Activated T-cell treated with anti-CD3 and anti-CD28 coated beads, Interleukin-2, amount 50 U/mL, for 24 hours (primary cell): ENCODE data around the gene UTS2.

Source experiments
- DNase-seq: peaks from one replicate; pipeline ENCODE4 v3.0.0-alpha.2; 2020
- H3K27ac Mint-ChIP-seq: 2 replicates; pipeline ENCODE4 v1.8.0; 2020; ENCODE audit warnings: mild to moderate bottlenecking, mixed read lengths
- H3K27me3 Mint-ChIP-seq: 2 replicates; pipeline ENCODE4 v1.8.0; 2020; ENCODE audit warnings: mixed read lengths
- H3K36me3 Mint-ChIP-seq: 2 replicates; pipeline ENCODE4 v1.8.0; 2020; ENCODE audit warnings: low read depth, mixed read lengths
- H3K4me1 Mint-ChIP-seq: 2 replicates; pipeline ENCODE4 v1.8.0; 2020; ENCODE audit warnings: low read depth, mixed read lengths
- H3K4me3 Mint-ChIP-seq: 2 replicates; pipeline ENCODE4 v1.8.0; 2020; ENCODE audit warnings: mild to moderate bottlenecking, moderate library complexity, mixed read lengths
- H3K9me3 Mint-ChIP-seq: 2 replicates; pipeline ENCODE4 v1.8.0; 2020; ENCODE audit warnings: mixed read lengths

Gene UTS2

DNA sequence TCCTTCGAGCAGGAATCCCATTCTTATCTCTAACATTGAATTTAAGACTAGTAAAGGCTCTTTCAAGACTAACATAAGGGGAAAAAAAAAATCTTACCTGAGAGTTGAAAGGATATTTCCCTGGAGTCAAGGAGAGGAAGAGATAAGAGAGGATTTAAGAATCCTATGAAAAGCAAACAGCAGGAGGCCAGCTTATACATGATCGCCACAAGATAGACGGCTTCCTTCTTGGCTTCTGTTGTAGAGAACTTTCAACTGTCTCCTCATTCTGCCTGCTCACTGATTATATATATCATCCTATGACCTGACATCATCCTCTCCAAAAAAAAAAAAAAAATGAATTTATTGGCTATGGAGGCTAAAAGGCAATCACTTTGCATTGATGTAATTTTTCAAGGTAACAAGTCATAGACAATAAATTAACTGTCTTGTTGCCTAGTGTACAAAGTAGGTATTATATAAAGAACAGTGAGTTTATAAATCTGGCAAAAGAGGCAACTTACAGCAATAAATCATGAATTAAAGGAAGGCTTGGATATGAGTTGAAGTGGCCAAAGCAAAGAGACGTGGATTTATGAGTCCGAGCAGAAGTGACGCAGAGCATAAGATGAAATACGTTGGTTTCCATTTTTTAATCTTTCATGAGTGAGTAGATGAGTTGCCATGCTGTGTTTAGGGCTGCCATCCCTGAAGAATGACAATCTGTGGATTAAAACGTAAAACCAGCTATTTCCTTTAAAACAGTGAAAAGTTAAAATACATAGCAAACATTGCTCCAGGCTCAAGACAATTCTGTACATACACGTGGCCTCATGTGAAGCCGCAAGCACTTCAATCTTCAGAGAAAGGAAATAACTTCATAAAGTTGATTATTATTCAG lies at the start of gene UTS2:
Gene UTS2, minus strand, starts transcription at position 262 of the 880 bp plus-strand sequence. Its CDS starts 62 bp downstream, at position 200.
- no peaks in the 10 kb centered on the region for H3K36me3 Mint-ChIP-seq
- peaks cover 2% of the 10 kb centered on the region for H3K4me1 Mint-ChIP-seq
- no peak within 1 kb of the TSS for H3K27ac Mint-ChIP-seq
- no peaks in the 10 kb centered on the region for H3K9me3 Mint-ChIP-seq
- peaks cover 10% of the 10 kb centered on the region for H3K27me3 Mint-ChIP-seq
- no peak for DNase-seq
- no peak within 1 kb of the TSS for H3K4me3 Mint-ChIP-seq

- H3K4me1 Mint-ChIP-seq = peaks cover 15% of the 10 kb centered on the region
Measured at GRCh38 chr1:7899741-7900140, 46.9 kb upstream of the UTS2 start.

GRCh38 chr1:7898962-7899361 lies 46.1 kb upstream of the UTS2 start:
- H3K27me3 Mint-ChIP-seq = no peaks in the 10 kb centered on the region
- H3K9me3 Mint-ChIP-seq = no peaks in the 10 kb centered on the region
- DNase-seq = no peak
- H3K27ac Mint-ChIP-seq = no peak overlapping the region
- H3K36me3 Mint-ChIP-seq = no peaks in the 10 kb centered on the region
- H3K4me1 Mint-ChIP-seq = peaks cover 15% of the 10 kb centered on the region
- no peak overlapping the region for H3K4me3 Mint-ChIP-seq

More at GRCh38 chr1:7899741-7900140, 46.9 kb upstream of the UTS2 start:
- Mint-ChIP-seq H3K36me3 (no peaks in the 10 kb centered on the region), H3K4me3 (no peak overlapping the region), H3K27ac (peak overlapping the region; percentile 33), H3K27me3 (no peaks in the 10 kb centered on the region), H3K9me3 (no peaks in the 10 kb centered on the region)
- no peak for DNase-seq

DNA sequence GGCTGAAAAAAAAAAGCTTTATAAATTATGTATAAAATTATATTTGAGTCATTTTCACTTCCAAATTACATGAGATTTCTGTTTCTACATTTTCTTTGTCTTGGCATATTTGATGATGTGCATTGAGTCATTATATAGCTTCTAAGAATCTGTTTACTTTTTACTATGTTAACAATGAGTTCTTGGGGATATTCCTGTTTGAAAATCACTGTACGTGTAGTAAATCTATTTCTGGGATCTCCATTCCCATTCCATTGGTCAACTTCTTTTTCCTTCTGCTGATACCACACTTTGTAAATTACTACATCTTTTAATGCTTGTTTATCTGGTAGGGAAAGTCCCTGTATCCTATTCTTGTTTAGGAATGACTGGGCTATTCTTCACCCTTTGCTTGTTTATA lies 44.1 kb upstream of the UTS2 start:
- H3K27me3 Mint-ChIP-seq = no peaks in the 10 kb centered on the region
- H3K4me3 Mint-ChIP-seq = no peak overlapping the region
- H3K4me1 Mint-ChIP-seq = peaks cover 10% of the 10 kb centered on the region
- H3K36me3 Mint-ChIP-seq = no peaks in the 10 kb centered on the region
- DNase-seq = no peak
- H3K27ac Mint-ChIP-seq = no peak overlapping the region
- no peaks in the 10 kb centered on the region for H3K9me3 Mint-ChIP-seq

DNA sequence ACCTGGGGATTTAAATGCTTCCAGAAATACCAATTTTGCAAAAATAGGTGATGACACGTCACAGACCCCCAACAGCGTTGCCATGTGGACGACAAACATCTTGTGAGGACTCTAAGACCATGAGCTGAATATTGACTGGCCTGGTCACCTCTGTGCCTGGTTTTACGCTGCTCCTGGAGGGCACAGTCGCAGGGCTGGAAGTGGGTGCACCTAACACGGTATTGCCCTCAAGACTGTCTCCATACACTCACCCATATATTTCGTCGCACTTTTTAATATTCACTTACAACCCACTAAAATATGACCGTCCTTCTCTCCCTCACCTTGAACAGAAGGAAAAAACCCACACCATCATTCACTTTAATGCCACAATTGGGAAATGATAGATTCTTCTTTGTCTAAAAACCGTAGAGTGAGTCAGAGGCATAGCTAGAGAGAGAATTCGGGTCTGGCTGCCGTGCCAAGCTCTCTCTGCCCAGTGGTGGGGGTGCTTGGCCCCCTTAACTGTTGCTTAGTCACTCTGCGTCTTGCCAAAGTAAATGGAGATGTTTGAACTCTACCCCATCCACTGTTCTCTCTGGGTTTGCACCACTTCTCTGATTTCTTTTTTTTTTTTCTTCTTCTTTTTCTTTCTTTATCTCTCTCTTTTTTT lies 40.8 kb upstream of the UTS2 start:
- no peak for DNase-seq
- peaks cover 3% of the 10 kb centered on the region for H3K27me3 Mint-ChIP-seq
- H3K9me3 Mint-ChIP-seq = no peaks in the 10 kb centered on the region
- H3K4me3 Mint-ChIP-seq = no peak overlapping the region
- no peak overlapping the region for H3K27ac Mint-ChIP-seq
- H3K36me3 Mint-ChIP-seq = no peaks in the 10 kb centered on the region
- peaks cover 2% of the 10 kb centered on the region for H3K4me1 Mint-ChIP-seq

DNA sequence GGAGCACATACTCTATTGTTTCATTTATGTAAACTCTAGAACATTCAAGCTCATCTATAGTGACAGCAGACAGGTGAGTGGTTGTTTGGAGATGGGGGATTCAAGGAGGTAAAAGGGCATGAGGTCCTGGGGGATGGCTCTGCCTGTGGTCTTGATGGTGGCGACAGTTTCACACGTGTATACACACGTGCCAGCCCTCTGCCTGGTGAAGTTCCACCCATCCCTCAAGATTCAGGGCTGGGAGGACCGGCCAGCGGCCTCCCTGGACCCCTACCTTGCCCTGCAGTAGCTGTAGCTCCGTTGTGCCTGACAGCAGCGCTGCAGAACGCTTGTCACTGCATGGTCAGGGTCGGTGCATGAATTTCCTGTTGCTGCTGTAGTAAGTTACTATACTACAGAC lies 38.9 kb upstream of the UTS2 start:
- H3K4me1 Mint-ChIP-seq = peaks cover 2% of the 10 kb centered on the region
- no peaks in the 10 kb centered on the region for H3K36me3 Mint-ChIP-seq
- no peaks in the 10 kb centered on the region for H3K9me3 Mint-ChIP-seq
- peaks cover 17% of the 10 kb centered on the region for H3K27me3 Mint-ChIP-seq
- no peak for DNase-seq
- H3K27ac Mint-ChIP-seq = no peak overlapping the region
- no peak overlapping the region for H3K4me3 Mint-ChIP-seq

GRCh38 chr1:7890853-7891252 lies 38.0 kb upstream of the UTS2 start:
- Mint-ChIP-seq H3K27me3 (peaks cover 25% of the 10 kb centered on the region), H3K36me3 (no peaks in the 10 kb centered on the region), H3K9me3 (no peaks in the 10 kb centered on the region), H3K4me1 (peaks cover 2% of the 10 kb centered on the region), H3K27ac (no peak overlapping the region), H3K4me3 (no peak overlapping the region)
- no peak for DNase-seq

DNA sequence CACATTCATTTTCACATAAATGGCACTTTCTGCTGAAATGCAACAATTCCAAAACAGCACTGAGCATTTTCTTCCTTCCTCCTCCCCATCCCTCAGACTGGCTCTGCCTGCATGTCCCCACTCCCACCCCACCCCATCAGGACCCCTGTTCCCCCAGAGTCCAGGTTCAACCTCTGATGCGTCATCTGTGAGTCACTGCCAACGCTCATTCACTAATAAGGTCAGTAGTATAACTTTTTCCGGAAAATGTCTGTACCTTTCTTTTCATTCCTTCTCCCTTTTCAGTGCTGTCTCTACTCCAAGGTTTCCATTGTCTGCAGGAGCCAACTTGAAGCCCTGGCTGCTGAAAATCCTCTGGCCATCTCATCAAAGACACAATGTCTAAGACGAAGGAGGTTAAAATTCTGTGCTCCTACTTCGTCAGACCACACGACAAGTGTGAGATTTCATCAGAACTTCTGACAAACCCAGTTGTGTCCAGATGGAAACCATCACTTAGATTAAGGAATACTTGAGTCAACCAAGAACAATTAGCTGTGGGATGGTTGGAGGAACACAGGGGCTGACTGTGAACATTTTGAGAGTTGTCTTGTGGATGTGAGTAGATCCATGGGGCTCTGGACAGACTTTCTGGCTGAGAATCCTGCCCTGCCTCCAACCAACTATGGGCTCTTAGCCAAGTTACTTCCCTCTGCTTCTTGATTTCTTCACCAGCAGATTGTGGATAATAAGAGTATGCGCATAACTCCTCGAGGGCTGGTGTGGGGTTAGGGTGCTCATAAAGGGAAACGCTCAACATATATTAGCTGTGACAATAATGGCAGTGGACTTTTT lies 35.6 kb upstream of the UTS2 start:
- Mint-ChIP-seq H3K4me1 (peaks cover 2% of the 10 kb centered on the region), H3K9me3 (no peaks in the 10 kb centered on the region), H3K27ac (no peak overlapping the region), H3K4me3 (no peak overlapping the region), H3K27me3 (peaks cover 40% of the 10 kb centered on the region), H3K36me3 (no peaks in the 10 kb centered on the region)
- no peak for DNase-seq

GRCh38 chr1:7886405-7886745 lies 33.5 kb upstream of the UTS2 start:
- no peak overlapping the region for H3K27ac Mint-ChIP-seq

DNA sequence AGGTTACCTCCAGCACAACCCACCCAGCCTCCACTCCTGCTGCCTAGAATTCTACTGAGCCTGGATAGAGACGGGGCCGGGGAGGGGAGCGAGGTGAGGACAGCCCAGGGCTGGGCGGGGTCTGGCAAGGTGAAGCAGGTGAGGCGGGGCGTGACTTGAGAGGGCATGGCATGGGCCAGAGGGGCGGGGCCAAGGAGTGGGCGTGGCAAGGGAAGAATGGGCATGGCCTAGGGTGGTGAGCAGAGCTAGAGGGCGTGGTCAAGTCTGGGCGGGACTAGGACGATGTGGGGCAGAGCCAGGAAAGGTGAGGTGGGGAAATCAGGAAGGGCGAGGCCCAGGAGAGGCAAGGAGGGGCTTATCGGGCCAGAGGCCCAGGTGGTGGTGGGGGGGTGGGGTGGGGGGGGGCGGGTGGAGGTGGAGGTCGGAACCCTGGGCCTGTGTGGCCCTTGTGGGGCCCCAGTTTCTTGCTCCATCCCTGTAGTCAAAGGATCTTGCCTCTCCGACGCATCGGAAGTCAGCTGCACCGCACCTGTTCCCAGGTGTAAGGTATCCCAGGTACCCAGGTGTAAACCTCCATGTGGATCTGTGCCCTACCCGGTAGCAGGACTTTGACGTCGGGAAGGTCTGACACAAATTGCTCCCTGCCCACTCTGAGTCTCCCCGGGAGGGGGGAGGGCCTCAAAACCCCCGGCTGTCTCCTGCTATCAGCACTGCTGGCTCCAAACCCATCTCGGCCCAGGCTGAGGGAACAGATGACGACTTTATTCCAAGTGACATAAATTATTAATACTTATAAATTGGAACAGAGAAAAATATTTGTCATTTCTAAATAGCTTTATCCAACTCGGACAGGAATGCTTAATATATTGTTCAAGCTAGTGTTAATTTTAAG lies 32.9 kb upstream of the UTS2 start:
- Mint-ChIP-seq H3K9me3 (no peaks in the 10 kb centered on the region), H3K4me1 (peaks cover 2% of the 10 kb centered on the region), H3K36me3 (no peaks in the 10 kb centered on the region), H3K27ac (no peak overlapping the region), H3K4me3 (no peak overlapping the region), H3K27me3 (peaks cover 40% of the 10 kb centered on the region)
- peak; percentile 46 for DNase-seq

More at GRCh38 chr1:7886405-7886745, 33.5 kb upstream of the UTS2 start:
- H3K27me3 Mint-ChIP-seq = peaks cover 40% of the 10 kb centered on the region
- no peak overlapping the region for H3K4me3 Mint-ChIP-seq
- no peak for DNase-seq
- H3K9me3 Mint-ChIP-seq = no peaks in the 10 kb centered on the region
- H3K36me3 Mint-ChIP-seq = no peaks in the 10 kb centered on the region
- peaks cover 2% of the 10 kb centered on the region for H3K4me1 Mint-ChIP-seq

DNA sequence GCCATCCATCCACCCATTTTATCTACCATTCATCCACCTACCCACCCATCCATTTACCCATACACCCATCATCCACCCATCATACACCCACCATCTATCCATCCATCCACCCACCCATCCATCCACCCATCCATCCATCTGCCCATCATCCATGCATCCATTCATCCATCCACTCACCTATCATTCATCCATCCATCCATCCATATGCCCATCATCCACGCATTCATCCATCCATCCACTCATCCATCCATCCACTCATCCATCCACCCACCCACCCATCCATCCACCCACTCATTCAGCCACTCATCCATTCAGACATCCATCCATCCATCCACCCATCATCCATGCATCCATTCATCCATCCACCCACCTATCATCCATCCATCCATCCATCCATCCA lies 31.9 kb upstream of the UTS2 start:
- H3K27me3 Mint-ChIP-seq = peaks cover 40% of the 10 kb centered on the region
- H3K36me3 Mint-ChIP-seq = no peaks in the 10 kb centered on the region
- H3K27ac Mint-ChIP-seq = no peak overlapping the region
- DNase-seq = no peak
- H3K4me3 Mint-ChIP-seq = no peak overlapping the region
- H3K4me1 Mint-ChIP-seq = peaks cover 2% of the 10 kb centered on the region
- no peaks in the 10 kb centered on the region for H3K9me3 Mint-ChIP-seq

GRCh38 chr1:7879228-7879627 lies 26.4 kb upstream of the UTS2 start:
- H3K27ac Mint-ChIP-seq = no peak overlapping the region
- peaks cover 7% of the 10 kb centered on the region for H3K27me3 Mint-ChIP-seq
- no peak overlapping the region for H3K4me3 Mint-ChIP-seq
- H3K4me1 Mint-ChIP-seq = peaks cover 2% of the 10 kb centered on the region
- H3K9me3 Mint-ChIP-seq = peaks cover 7% of the 10 kb centered on the region
- DNase-seq = no peak
- H3K36me3 Mint-ChIP-seq = no peaks in the 10 kb centered on the region

DNA sequence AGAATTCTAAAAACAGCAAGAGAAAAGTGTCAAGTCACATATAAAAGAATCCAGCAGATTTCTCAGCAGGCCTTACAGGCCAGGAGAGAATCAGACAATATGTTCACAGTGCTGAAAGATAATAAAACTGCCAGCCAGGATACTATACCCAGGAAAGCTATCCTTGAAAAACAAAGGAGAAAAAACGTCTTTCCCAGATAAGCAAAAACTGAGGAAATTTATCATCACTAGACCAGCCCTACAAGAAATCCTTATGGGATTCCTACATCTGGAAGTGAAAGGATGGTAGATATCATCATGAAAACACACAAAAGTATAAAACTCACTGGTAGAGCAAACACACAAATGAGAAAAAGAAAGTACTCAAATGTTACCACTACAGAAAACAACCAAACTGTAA lies 25.2 kb upstream of the UTS2 start:
- H3K4me1 Mint-ChIP-seq = peaks cover 2% of the 10 kb centered on the region
- H3K4me3 Mint-ChIP-seq = no peak overlapping the region
- peaks cover 7% of the 10 kb centered on the region for H3K9me3 Mint-ChIP-seq
- H3K27me3 Mint-ChIP-seq = peaks cover 8% of the 10 kb centered on the region
- DNase-seq = no peak
- no peaks in the 10 kb centered on the region for H3K36me3 Mint-ChIP-seq
- no peak overlapping the region for H3K27ac Mint-ChIP-seq
